Measurements from ENCODE around the gene DCXR.
A peak's percentile ranks its signal among the peaks of the same experiment; 100 is the strongest.

The DCXR gene

GRCh38 chr17:82051776-82052637, 14.5 kb upstream of the DCXR start, which contains the start of the genes GPS1 and RFNG:
Gene GPS1 (plus strand): TSS chr17:82051898. CDS start chr17:82051932, 34 bp downstream.
Gene RFNG (minus strand): TSS chr17:82051811. CDS start chr17:82051766, 45 bp downstream.
- peak within 1 kb of the TSS; percentile 87 for H3K4me3 Mint-ChIP-seq
- no peaks in the 10 kb centered on the region for H3K27me3 Mint-ChIP-seq
- H3K9me3 Mint-ChIP-seq = no peaks in the 10 kb centered on the region
- no peaks in the 10 kb centered on the region for H3K36me3 Mint-ChIP-seq
- H3K4me1 Mint-ChIP-seq = peaks cover 14% of the 10 kb centered on the region
- peak within 1 kb of the TSS; percentile 51 for H3K27ac Mint-ChIP-seq

DNA sequence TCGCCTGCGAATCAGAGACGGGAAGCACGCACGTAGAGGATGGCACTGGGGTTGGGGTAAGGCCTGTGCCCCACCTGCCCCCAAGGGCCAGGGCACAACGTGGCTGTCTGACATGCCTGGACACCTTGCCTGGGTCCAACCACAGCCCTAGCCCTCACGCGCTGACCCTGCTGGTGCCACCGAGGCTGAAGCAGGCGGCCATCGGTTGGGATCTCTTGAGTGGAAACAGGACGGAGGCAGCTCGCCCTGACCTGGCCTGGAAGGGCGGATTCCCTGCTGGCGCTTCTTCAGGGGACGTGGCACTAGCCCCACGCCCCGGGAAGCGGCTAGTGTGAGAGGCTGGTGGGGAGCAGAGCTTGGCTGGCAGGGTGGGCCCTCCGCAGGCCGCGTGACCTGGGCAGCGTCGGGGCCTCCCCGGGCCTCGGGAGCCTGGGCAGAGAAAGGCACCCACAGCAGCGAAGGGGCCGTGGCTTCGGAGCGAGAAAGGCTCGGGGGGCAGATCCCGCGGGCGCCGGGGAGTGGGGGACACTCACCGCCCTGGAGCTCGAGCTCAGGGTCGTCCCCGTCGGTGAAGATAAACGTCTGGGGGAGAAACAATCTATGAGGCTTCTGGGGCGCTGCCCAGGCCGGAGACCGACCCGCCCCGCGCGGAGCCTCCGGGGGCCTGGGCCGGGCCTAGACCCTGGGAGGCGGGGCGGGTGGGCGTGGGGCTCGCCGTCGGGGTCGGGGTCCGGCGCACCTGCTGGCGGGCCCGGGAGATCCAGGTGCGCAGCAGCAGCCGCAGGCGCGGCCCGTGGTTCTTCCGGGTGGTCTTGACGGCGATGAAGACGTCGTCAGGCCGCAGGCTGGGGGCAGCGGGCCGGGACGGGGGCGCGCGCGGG, 13.5 kb upstream of the DCXR start:
- H3K27ac Mint-ChIP-seq = no peak overlapping the region
- H3K9me3 Mint-ChIP-seq = no peaks in the 10 kb centered on the region
- H3K36me3 Mint-ChIP-seq = no peaks in the 10 kb centered on the region
- H3K4me3 Mint-ChIP-seq = peak overlapping the region; percentile 87
- H3K27me3 Mint-ChIP-seq = no peaks in the 10 kb centered on the region
- H3K4me1 Mint-ChIP-seq = peaks cover 14% of the 10 kb centered on the region

- Mint-ChIP-seq H3K4me3 (peak overlapping the region; percentile 87), H3K27me3 (no peaks in the 10 kb centered on the region), H3K4me1 (peaks cover 14% of the 10 kb centered on the region), H3K9me3 (no peaks in the 10 kb centered on the region), H3K27ac (no peak overlapping the region), H3K36me3 (no peaks in the 10 kb centered on the region)
Measured at GRCh38 chr17:82050152-82050760, 12.8 kb upstream of the DCXR start.

DNA sequence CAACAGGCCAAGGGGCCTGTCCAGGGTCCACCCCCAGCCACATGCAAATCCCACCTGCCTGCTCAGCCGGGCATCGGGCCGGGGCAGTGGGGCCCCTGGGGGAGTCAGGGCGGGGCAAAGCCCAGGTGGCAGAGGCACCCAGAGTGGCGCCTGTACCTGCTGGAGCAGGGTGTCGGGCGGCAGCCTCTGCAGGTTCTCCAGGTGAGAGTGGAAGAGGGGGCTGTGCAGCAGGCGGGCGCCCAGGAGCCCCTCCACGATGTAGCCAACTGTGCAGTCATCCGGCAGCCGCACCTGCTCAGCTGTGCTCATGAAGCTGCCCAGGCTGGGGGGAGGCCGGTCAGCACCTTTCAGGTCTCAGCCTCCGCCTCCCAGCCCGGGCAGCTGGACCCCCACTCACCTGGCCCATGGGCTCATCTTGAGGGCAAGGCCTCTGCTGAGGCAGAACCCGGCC, 12.0 kb upstream of the DCXR start:
- no peak overlapping the region for H3K4me3 Mint-ChIP-seq
- no peaks in the 10 kb centered on the region for H3K9me3 Mint-ChIP-seq
- H3K27ac Mint-ChIP-seq = no peak overlapping the region
- no peaks in the 10 kb centered on the region for H3K27me3 Mint-ChIP-seq
- H3K36me3 Mint-ChIP-seq = no peaks in the 10 kb centered on the region
- H3K4me1 Mint-ChIP-seq = peaks cover 14% of the 10 kb centered on the region

DNA sequence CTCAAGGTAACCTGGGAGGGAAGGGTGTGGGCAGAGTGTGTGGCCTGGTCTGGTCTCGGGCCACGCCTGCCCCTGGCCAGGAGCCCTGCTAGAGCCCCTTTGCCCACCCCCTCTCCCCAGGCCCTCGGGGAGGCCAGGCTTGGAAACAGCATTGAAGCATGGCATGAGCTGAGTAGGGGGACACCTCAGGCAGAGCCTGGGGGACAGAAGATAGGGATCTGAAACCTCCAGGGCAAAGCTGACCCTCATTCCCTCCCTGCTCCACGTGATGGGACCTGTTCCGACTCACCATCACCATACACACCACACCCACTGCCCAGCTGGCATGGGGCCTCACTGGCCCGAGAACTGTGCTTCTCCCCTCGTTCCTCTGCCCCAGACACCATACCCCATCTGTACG, 11.6 kb upstream of the DCXR start:
- H3K27ac Mint-ChIP-seq = no peak overlapping the region
- H3K4me3 Mint-ChIP-seq = no peak overlapping the region
- no peaks in the 10 kb centered on the region for H3K9me3 Mint-ChIP-seq
- no peaks in the 10 kb centered on the region for H3K36me3 Mint-ChIP-seq
- peaks cover 14% of the 10 kb centered on the region for H3K4me1 Mint-ChIP-seq
- no peaks in the 10 kb centered on the region for H3K27me3 Mint-ChIP-seq

DNA sequence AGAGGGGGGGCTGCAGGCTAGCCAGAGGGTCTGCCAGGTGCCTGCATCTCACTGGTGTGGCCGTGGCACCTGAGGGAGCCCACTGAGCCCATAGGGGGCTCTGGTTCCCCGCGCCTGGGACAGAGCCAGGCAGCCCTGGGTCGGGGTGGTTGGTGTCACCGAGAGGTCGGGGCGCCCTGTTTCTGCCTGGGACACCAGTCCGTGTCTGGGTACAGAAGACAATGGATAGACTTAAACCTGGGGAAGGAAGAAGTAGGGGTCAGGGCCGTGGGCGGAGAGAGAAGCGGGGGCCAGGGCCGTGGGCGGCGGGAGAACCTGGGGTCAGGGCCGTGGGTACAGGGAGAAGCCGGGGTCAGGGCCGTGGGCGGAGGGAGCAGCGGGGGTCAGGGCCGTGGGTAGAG, 11.1 kb upstream of the DCXR start:
- Mint-ChIP-seq H3K36me3 (no peaks in the 10 kb centered on the region), H3K4me1 (peaks cover 14% of the 10 kb centered on the region), H3K4me3 (no peak overlapping the region), H3K27ac (peak overlapping the region; percentile 51), H3K27me3 (no peaks in the 10 kb centered on the region), H3K9me3 (no peaks in the 10 kb centered on the region)

DNA sequence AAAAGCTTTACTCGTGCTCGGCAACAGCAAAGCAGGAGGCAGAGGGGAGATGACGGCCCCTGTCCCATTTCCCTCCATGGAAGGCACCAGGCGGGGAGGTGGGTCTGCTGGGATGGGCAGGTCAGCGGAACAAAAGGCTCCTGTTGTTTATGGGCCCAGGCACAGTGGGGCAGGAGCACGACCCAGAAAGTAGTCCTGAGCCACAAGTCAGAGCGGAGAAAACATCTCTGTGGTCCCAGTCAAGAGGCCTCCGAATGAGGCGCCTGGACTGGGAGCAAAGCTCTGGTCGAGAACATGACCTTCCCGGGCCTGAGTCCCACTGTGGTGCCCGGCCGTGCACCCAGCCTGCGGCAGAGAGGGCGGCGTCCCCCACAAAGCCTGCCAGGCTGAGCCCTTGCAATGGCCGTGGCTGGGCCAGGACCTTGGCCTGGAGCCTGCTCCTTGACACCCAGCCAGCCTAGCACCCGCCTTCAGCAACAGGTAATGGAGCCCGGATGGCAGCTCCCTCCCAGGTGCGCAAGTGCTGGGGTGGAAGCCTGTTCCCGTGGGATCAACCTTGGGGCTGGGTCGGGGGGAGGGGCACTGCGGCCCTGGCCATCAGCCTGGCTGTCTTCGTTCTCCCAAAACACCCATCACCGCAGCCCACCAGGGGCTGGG, 10.5 kb upstream of the DCXR start:
- H3K27me3 Mint-ChIP-seq = no peaks in the 10 kb centered on the region
- H3K4me1 Mint-ChIP-seq = peaks cover 10% of the 10 kb centered on the region
- no peak overlapping the region for H3K4me3 Mint-ChIP-seq
- no peak overlapping the region for H3K27ac Mint-ChIP-seq
- H3K36me3 Mint-ChIP-seq = no peaks in the 10 kb centered on the region
- no peaks in the 10 kb centered on the region for H3K9me3 Mint-ChIP-seq

DNA sequence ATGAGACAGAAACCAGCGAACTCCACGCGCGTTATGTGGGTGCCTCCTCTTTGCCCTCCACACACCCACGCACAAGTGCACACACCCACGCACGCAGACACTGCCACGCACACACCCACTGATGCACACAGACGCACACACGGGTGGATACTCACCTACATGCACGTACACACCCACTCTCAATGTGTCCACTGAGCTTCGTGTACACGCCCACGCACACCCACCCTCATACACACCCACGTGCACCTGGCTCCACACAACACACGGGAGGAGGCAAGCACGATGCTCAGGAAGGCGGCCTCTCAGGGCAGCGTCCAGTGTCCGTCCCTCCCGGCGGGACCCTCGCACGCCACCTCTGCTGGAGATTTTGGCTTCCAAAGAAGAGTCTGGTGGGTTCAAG, 9.9 kb upstream of the DCXR start:
- no peak overlapping the region for H3K4me3 Mint-ChIP-seq
- H3K27ac Mint-ChIP-seq = no peak overlapping the region
- no peaks in the 10 kb centered on the region for H3K9me3 Mint-ChIP-seq
- H3K4me1 Mint-ChIP-seq = peaks cover 10% of the 10 kb centered on the region
- H3K27me3 Mint-ChIP-seq = no peaks in the 10 kb centered on the region
- no peaks in the 10 kb centered on the region for H3K36me3 Mint-ChIP-seq

- H3K4me3 Mint-ChIP-seq = no peak overlapping the region
- H3K9me3 Mint-ChIP-seq = no peaks in the 10 kb centered on the region
- no peaks in the 10 kb centered on the region for H3K27me3 Mint-ChIP-seq
- H3K36me3 Mint-ChIP-seq = no peaks in the 10 kb centered on the region
- H3K4me1 Mint-ChIP-seq = peaks cover 10% of the 10 kb centered on the region
- H3K27ac Mint-ChIP-seq = no peak overlapping the region
Measured at GRCh38 chr17:82046903-82047302, 9.4 kb upstream of the DCXR start.

DNA sequence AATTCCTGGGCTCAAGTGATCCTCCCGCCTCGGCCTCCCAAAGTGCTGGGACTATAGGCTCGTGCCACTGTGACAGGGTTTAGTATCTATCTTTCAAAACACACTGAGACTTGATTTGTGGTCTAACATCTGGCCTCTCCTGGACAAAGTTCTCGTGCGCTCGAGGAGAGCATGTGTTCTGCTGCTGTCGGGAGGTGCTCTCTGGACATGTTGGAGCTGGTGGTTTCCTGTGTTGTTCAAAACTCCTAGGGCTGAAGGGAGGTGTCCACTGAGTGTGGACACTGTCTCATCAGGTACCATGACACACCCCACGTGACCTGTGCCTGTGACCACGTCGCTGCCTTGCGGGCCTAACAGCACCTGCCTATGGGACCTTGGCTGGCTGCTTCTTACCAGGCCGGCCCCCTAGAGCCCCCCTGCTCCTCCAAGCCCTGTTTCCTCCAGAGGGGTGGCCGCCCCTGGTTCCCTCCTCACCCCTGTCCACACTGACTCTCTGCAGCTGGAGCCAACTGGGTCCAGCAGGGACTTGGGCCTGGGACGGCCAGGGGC, 8.5 kb upstream of the DCXR start:
- H3K9me3 Mint-ChIP-seq = no peaks in the 10 kb centered on the region
- no peak overlapping the region for H3K4me3 Mint-ChIP-seq
- H3K27ac Mint-ChIP-seq = no peak overlapping the region
- no peaks in the 10 kb centered on the region for H3K27me3 Mint-ChIP-seq
- H3K36me3 Mint-ChIP-seq = no peaks in the 10 kb centered on the region
- peaks cover 10% of the 10 kb centered on the region for H3K4me1 Mint-ChIP-seq

DNA sequence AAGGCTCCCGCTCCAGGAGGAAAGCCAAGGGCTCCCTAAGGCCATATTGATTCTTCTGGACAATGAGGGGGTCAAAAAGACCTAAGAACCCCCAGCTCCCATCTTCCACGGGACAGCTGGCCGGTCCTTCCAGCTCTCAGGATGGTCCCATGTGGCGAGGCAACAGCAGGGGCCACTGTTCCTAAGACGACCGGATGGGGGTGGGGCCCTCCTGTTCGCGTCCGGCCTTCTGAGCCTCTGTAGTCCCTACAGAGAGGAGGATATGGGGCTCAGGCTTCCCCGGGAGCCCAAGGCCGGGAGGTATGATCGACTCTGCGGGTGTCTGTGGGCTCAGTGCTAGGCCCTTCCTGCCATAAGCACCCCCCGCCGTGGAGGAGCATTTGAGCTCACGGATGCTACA, 6.0 kb upstream of the DCXR start:
- Mint-ChIP-seq H3K4me1 (peaks cover 8% of the 10 kb centered on the region), H3K27me3 (no peaks in the 10 kb centered on the region), H3K27ac (no peak overlapping the region), H3K4me3 (no peak overlapping the region), H3K36me3 (no peaks in the 10 kb centered on the region), H3K9me3 (no peaks in the 10 kb centered on the region)

DNA sequence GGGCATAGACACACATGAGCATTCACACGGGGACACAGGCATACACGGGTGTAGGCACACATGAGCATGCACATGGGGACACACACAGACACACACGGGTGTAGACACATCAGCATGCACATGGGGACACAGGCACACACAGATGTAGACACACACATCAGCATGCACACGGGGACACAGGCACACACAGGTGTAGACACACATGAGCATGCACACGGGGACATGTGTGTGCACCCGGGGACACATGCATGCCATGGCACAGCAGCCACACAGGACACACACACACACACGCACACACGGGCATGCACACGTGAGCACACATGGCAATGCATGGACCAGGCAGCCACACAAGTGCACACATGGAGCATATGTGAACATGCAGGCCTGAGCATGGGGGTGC, 5.2 kb upstream of the DCXR start:
- H3K4me1 Mint-ChIP-seq = peaks cover 13% of the 10 kb centered on the region
- no peak overlapping the region for H3K27ac Mint-ChIP-seq
- no peak overlapping the region for H3K4me3 Mint-ChIP-seq
- H3K9me3 Mint-ChIP-seq = no peaks in the 10 kb centered on the region
- no peaks in the 10 kb centered on the region for H3K27me3 Mint-ChIP-seq
- H3K36me3 Mint-ChIP-seq = no peaks in the 10 kb centered on the region

GRCh38 chr17:82041144-82041814, 3.8 kb upstream of the DCXR start:
- H3K36me3 Mint-ChIP-seq = no peaks in the 10 kb centered on the region
- no peak overlapping the region for H3K27ac Mint-ChIP-seq
- H3K9me3 Mint-ChIP-seq = no peaks in the 10 kb centered on the region
- H3K27me3 Mint-ChIP-seq = no peaks in the 10 kb centered on the region
- peaks cover 14% of the 10 kb centered on the region for H3K4me1 Mint-ChIP-seq
- no peak overlapping the region for H3K4me3 Mint-ChIP-seq

DNA sequence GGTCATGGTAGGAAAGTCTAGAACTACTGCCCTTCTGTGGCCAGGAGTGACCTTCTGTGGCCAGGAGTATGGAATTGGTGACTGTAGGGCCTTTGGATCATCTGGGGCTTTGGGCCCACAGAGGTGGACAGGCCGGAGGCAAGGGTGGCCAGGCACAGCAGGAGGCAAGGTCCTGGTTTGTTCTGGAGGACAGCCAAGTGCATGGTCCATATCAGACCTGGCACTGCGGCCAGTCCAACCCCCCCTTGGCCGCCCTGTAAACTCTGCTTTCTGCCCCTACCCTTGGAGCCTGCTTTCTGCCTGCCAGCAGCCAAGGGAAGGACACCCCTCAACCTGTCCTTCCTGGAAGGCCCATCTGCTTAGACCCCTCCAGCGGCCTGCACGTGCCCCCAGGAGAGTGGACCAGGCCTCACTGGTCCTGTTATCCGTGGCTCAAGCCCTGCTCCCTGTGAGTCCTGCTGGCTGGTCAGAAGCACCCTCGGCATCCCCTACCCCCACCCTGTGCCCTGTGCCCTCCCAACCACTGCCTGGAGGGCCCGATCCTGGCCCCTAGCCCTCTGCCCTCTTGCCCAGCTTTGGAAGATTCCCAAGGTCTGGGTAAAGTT, 2.3 kb upstream of the DCXR start:
- Mint-ChIP-seq H3K36me3 (no peaks in the 10 kb centered on the region), H3K27me3 (no peaks in the 10 kb centered on the region), H3K4me3 (no peak overlapping the region), H3K4me1 (peaks cover 28% of the 10 kb centered on the region), H3K9me3 (no peaks in the 10 kb centered on the region), H3K27ac (peak overlapping the region; percentile 35)

All from activated naive CD4-positive, alpha-beta T cell treated with anti-CD3 and anti-CD28 coated beads, Interleukin-2, amount 50 U/mL, for 24 hours (primary cell).